Mammary epithelial cell (primary cell): ENCODE data around the gene KRT37.

Experiments used
- EZH2 ChIP-seq: IDR thresholded peaks from 2 replicates; pipeline ENCODE4 v1.6.1; 2012; ENCODE audit warnings: low read length, inconsistent platforms, borderline replicate concordance
- TF ChIP-seq, protein P1 (sequence below), 2 donors: IDR thresholded peaks in 1 of 2; conservative IDR thresholded peaks in 1 of 2; 2 replicates each; pipeline ENCODE4 v1.5.1; 2011 to 2012; ENCODE audit warnings: inconsistent platforms in 2 of 2, low read length in 2 of 2, mild to moderate bottlenecking in 2 of 2, control low read depth in 1 of 2, low read depth in 1 of 2; ENCODE audit not compliant: insufficient read depth in 1 of 2; ENCODE audit errors: extremely low read depth in 1 of 2

DNA sequence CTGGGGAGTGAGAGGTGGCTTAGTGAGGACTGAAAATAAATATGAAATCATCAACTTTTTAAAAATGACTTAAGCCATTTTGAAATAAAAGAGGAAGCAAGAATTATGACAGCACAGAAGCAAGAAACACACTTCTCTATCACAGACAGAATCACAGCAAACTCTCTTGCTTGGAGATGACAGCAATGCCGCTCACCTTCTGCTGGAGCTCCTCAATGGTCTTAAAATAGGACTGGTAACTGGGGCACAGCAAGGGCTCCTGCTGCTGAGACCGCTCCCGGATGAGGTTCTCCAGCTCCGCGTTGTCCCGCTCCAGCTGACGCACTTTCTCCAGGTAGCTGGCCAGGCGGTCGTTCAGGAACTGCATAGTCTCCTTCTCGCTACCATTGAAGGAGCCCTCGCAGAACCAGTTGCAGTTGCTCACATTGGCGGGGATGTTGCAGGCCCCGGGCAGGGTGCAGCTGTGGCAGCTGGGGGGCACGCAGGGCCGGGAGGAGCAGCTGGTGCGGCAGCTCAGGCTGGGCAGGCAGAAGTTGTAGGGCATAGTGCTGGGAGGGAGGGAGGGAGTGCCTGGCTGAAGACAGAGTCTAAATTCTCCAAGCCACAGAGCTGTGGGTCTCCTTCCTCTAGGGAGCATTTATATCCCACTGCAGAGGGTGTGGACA lies 27.3 kb downstream of the KRT37 start, which contains the start of gene KRT31:
- TF ChIP-seq, protein P1, sequence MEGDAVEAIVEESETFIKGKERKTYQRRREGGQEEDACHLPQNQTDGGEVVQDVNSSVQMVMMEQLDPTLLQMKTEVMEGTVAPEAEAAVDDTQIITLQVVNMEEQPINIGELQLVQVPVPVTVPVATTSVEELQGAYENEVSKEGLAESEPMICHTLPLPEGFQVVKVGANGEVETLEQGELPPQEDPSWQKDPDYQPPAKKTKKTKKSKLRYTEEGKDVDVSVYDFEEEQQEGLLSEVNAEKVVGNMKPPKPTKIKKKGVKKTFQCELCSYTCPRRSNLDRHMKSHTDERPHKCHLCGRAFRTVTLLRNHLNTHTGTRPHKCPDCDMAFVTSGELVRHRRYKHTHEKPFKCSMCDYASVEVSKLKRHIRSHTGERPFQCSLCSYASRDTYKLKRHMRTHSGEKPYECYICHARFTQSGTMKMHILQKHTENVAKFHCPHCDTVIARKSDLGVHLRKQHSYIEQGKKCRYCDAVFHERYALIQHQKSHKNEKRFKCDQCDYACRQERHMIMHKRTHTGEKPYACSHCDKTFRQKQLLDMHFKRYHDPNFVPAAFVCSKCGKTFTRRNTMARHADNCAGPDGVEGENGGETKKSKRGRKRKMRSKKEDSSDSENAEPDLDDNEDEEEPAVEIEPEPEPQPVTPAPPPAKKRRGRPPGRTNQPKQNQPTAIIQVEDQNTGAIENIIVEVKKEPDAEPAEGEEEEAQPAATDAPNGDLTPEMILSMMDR (conservative IDR thresholded peaks at IDR 0.05 in 1 of 2, IDR thresholded peaks at IDR 0.05 in 1 of 2; ENCODE audit: extremely low read depth in 1 of 2, insufficient read depth in 1 of 2, low read depth in 1 of 2, low read length in 2 of 2): no peak
- no peak for TF ChIP-seq EZH2
